Midbrain (tissue), 1 donor: ENCODE results near the gene MAP4K5.

ENCODE experiments used
- DNase-seq: peaks from one replicate; lab custom pipeline; 2025; lab: John Stamatoyannopoulos, UW

MAP4K5 gene

GRCh38 chr14:50476134-50476533, 56.2 kb downstream of the MAP4K5 start:
- DNase-seq: no peak

- no peak for DNase-seq
Measured at GRCh38 chr14:50475460-50475859, 56.9 kb downstream of the MAP4K5 start.

GRCh38 chr14:50471838-50472465, 60.4 kb downstream of the MAP4K5 start:
- DNase-seq: no peak

GRCh38 chr14:50469982-50470381, 62.4 kb downstream of the MAP4K5 start:
- no peak for DNase-seq

- no peak for DNase-seq
Measured at GRCh38 chr14:50462111-50462510, 70.3 kb downstream of the MAP4K5 start.

GRCh38 chr14:50453869-50454268, 78.5 kb downstream of the MAP4K5 start:
- DNase-seq: no peak

GRCh38 chr14:50452979-50453705, 79.2 kb downstream of the MAP4K5 start:
- DNase-seq: no peak

- no peak for DNase-seq
Measured at GRCh38 chr14:50452296-50452695, 80.1 kb downstream of the MAP4K5 start.

- no peak for DNase-seq
Measured at GRCh38 chr14:50451854-50452253, 80.5 kb downstream of the MAP4K5 start.

- DNase-seq: no peak
Measured at GRCh38 chr14:50447461-50447860, 84.9 kb downstream of the MAP4K5 start.

GRCh38 chr14:50434528-50434927, 97.8 kb downstream of the MAP4K5 start:
- no peak for DNase-seq

- no peak for DNase-seq
Measured at GRCh38 chr14:50432131-50432530, 100.2 kb downstream of the MAP4K5 start.

- DNase-seq: no peak
Measured at GRCh38 chr14:50425816-50426215, 106.6 kb downstream of the MAP4K5 start.

GRCh38 chr14:50425105-50425504, 107.3 kb downstream of the MAP4K5 start:
- DNase-seq: no peak

- no peak for DNase-seq
Measured at GRCh38 chr14:50423529-50423928, 108.8 kb downstream of the MAP4K5 start.

- no peak for DNase-seq
Measured at GRCh38 chr14:50421499-50421898, 110.9 kb downstream of the MAP4K5 start.

- no peak for DNase-seq
Measured at GRCh38 chr14:50417853-50418252, 114.5 kb downstream of the MAP4K5 start.

GRCh38 chr14:50410921-50411320, 121.4 kb downstream of the MAP4K5 start:
- no peak for DNase-seq

GRCh38 chr14:50410071-50410470, 122.3 kb downstream of the MAP4K5 start:
- no peak for DNase-seq

GRCh38 chr14:50407111-50407812, 125.1 kb downstream of the MAP4K5 start:
- DNase-seq: no peak

- DNase-seq: no peak
Measured at GRCh38 chr14:50403419-50403818, 128.9 kb downstream of the MAP4K5 start.

GRCh38 chr14:50402965-50403364, 129.4 kb downstream of the MAP4K5 start:
- DNase-seq: no peak

- no peak for DNase-seq
Measured at GRCh38 chr14:50400461-50400860, 131.9 kb downstream of the MAP4K5 start.
